ENCODE measurements around the gene ZNF346.
"Not testable (repeated sequence)": the region's sequence is repeated elsewhere in the genome, so short reads cannot be mapped to it uniquely, and the experiment has no call there.

The ZNF346 gene

GRCh38 chr5:177022386-177023302, at the start of gene ZNF346:
Gene ZNF346, plus strand, starts transcription at chr5:177022696. Its CDS starts 43 bp downstream, at chr5:177022739.
- DNase-seq (ENCODE audit: low read depth in 3 of 3, low spot score in 1 of 3) = peak; percentile 84 to 86 (median 85)

- DNase-seq (ENCODE audit: low read depth in 3 of 3, low spot score in 1 of 3) = no peak
Measured at GRCh38 chr5:176979669-176980068, 42.8 kb upstream of the ZNF346 start.

GRCh38 chr5:176980818-176981217, 41.7 kb upstream of the ZNF346 start:
- DNase-seq (ENCODE audit: low read depth in 3 of 3, low spot score in 1 of 3) = no peak

- DNase-seq (ENCODE audit: low read depth in 3 of 3, low spot score in 1 of 3) = not testable (repeated sequence)
Measured at GRCh38 chr5:176983112-176983511, 39.4 kb upstream of the ZNF346 start.

- not testable (repeated sequence) for DNase-seq (ENCODE audit: low read depth in 3 of 3, low spot score in 1 of 3)
Measured at GRCh38 chr5:176983593-176983992, 38.9 kb upstream of the ZNF346 start.

GRCh38 chr5:176984176-176984575, 38.3 kb upstream of the ZNF346 start:
- not testable (repeated sequence) for DNase-seq (ENCODE audit: low read depth in 3 of 3, low spot score in 1 of 3)

GRCh38 chr5:176985516-176985915, 37.0 kb upstream of the ZNF346 start:
- DNase-seq (ENCODE audit: low read depth in 3 of 3, low spot score in 1 of 3) = no peak

GRCh38 chr5:176986280-176986679, 36.2 kb upstream of the ZNF346 start:
- no peak for DNase-seq (ENCODE audit: low read depth in 3 of 3, low spot score in 1 of 3)

- no peak for DNase-seq (ENCODE audit: low read depth in 3 of 3, low spot score in 1 of 3)
Measured at GRCh38 chr5:176987583-176987982, 34.9 kb upstream of the ZNF346 start.

GRCh38 chr5:176993081-176993480, 29.4 kb upstream of the ZNF346 start:
- DNase-seq (ENCODE audit: low read depth in 3 of 3, low spot score in 1 of 3) = not testable (repeated sequence)

GRCh38 chr5:176994460-176995121, 27.9 kb upstream of the ZNF346 start:
- DNase-seq (ENCODE audit: low read depth in 3 of 3, low spot score in 1 of 3) = no peak

GRCh38 chr5:176995122-176995490, 27.4 kb upstream of the ZNF346 start:
- DNase-seq (ENCODE audit: low read depth in 3 of 3, low spot score in 1 of 3) = no peak

- DNase-seq (ENCODE audit: low read depth in 3 of 3, low spot score in 1 of 3) = no peak
Measured at GRCh38 chr5:176995896-176996767, 26.4 kb upstream of the ZNF346 start.

GRCh38 chr5:176996780-176997179, 25.7 kb upstream of the ZNF346 start:
- DNase-seq (ENCODE audit: low read depth in 3 of 3, low spot score in 1 of 3) = no peak

GRCh38 chr5:176998828-176999227, 23.7 kb upstream of the ZNF346 start:
- no peak for DNase-seq (ENCODE audit: low read depth in 3 of 3, low spot score in 1 of 3)

GRCh38 chr5:176999526-176999925, 23.0 kb upstream of the ZNF346 start:
- not testable (repeated sequence) for DNase-seq (ENCODE audit: low read depth in 3 of 3, low spot score in 1 of 3)

- DNase-seq (ENCODE audit: low read depth in 3 of 3, low spot score in 1 of 3) = no peak
Measured at GRCh38 chr5:177003649-177004048, 18.8 kb upstream of the ZNF346 start.

- DNase-seq (ENCODE audit: low read depth in 3 of 3, low spot score in 1 of 3) = no peak
Measured at GRCh38 chr5:177004961-177005360, 17.5 kb upstream of the ZNF346 start.

- peak; percentile 12 to 37 (median 36) for DNase-seq (ENCODE audit: low read depth in 3 of 3, low spot score in 1 of 3)
Measured at GRCh38 chr5:177005619-177006264, 16.8 kb upstream of the ZNF346 start.

- DNase-seq (ENCODE audit: low read depth in 3 of 3, low spot score in 1 of 3) = peak; percentile 73 to 92 (median 86)
Measured at GRCh38 chr5:177006265-177006972, 16.1 kb upstream of the ZNF346 start, which contains the start of gene UIMC1. Gene UIMC1, minus strand, starts transcription at chr5:177006779. Its CDS starts 24,164 bp downstream, at chr5:176982615.
